Raji (cell line): ENCODE data around the gene CPNE7.

Source experiments
- POLR2A ChIP-seq: IDR thresholded peaks from 2 replicates; pipeline ENCODE4 v1.6.1; 2011; ENCODE audit warnings: low read depth, low read length, control low read depth; ENCODE audit not compliant: insufficient read depth

Gene CPNE7

DNA sequence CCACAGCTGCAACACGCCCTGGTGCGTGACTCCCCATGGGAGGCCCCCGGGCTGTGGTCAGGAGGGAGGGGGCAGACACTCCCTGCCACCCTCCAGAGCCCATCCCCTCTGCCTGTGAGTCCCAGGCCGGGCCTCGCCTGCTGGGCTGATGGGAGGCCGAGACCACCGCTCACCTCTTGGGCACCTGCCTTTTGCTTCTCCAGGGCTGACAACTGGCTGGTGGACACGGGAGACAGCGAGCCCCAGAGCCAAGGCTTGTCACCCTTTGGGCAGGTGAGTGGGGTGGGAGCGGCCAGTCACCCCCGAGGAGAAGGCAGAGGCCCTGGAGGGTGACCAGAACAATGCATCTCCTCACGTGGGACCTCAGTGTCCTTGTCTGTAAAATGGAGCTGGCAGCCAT is 61.1 kb downstream of the CPNE7 start:
- TF ChIP-seq POLR2A: no peak

DNA sequence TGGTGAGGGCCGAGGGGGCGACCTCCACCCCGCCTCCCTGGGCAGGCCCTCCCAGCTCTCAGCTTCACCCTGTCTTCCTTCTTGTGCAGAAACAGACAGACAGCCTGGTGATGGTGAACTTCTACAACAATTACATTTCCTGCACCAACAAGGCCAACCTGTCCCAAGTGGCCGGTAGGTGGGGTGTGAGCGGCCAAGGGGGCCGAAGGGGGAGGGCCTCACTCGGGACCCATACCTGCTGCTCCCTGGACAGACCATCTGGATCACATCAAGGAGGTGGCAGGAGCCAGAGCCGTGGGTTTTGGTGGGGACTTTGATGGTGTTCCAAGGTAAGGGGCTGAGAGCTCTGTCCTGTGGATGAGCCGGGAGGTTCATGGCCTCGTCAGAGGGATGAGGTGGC is 61.8 kb downstream of the CPNE7 start:
- no peak for TF ChIP-seq POLR2A

DNA sequence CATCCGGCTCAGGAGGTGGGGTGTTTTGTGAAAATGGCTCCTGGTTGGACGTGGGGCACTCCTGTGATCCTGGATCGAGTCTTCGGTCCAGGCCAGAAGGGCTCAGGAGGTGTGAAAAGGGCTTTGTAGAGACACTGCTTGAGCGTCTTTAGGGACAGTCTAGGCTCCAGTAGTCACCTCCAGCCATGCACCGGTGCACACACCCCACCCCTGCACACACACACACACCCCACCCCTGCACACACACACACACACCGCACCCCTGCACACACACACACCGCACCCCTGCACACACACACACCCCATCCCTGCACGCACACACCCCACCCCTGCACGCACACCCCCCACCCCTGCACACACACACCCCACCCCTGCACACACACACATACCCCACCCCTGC is 62.9 kb downstream of the CPNE7 start:
- TF ChIP-seq POLR2A: no peak

DNA sequence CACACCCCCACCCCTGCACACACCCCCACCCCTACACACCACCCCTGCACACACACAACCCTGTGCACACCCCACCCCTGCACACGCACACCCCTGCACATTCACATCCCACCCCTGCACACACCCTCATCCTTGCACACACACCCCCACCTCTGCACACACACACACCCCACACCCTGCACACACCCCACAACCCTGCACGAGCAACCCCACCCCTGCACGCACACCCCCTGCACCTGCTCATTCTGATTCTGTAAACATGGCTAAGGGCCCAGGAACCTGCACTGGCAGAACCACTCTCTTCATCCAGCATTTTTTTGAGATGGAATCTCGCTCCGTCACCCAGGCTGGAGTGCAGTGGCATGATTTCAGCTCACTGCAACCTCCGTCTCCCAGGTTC is 63.8 kb downstream of the CPNE7 start:
- TF ChIP-seq POLR2A: no peak

DNA sequence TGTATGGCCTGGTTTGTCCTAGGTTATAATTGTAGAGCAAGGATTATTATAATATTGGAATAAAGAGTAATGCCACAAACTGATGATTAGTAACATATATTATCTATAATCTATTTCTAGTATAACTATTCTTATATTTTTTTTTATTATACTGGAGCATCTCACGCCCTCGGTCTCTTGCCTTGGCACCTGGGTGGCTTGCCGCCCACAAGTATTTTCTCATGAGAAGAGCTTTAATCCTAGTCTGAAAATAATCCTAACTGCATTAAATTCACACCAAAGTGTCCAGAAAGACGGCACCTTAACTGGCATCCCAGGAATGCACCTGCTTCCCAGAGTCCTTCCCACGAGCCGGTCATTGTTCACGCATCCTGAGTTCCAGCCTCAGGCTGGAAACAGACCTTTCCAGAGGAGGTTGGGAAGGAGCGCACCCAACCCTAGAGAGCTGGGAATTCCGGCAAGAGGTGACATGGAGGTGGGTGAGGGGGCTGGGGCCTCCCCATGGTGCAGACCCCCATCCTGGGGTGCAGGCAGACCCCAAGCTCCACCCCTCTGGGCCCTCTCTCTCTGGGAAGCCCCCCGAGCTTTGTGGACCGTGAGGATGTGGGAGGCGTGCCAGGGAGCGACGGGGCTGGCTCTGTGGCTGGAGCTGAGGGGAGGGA is 66.0 kb downstream of the CPNE7 start:
- TF ChIP-seq POLR2A: no peak

DNA sequence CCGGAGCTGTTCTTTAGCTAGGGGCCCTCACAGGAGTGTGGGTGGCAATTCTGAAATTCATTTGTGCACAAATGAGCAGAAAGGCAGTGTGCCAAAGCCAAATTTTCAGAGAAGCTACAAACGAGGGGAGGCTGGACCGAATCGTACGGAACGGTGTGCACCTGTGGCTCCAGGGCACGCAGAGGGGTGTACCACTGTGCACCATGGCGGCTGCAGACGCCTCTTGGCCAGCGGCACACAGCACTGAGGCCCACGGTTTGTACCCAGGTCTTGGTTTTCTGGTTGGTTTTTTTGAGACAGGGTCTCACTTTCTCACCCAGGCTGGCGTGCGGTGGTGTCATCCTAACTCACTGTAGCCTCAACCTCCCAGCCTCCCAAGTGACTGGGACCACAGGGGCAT is 67.0 kb downstream of the CPNE7 start:
- TF ChIP-seq POLR2A: no peak

DNA sequence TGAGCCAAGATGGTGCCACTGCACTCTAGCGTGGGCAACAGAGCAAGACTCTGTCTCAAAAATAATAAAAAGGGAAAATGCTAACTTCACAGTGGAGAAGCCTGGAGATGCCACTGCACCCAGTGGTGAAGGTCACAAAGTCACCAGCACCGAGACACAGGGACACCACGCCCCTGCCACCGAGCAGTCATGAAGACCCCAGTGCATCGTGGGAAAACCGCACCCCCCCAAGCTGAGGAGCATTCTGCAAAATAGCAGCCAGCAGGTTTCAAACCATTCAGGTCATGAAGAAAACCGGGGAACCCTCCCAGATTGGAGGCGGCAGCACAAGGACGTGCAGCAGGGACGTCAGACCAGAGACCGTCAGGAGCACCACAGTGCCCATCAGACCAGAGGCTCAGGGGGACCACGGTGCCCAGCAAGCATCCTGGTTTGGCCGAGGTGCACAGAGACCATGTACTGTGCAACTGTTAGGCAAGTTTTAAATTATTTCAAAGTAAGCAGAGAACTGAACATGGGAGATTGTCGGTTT is 68.3 kb downstream of the CPNE7 start:
- no peak for TF ChIP-seq POLR2A

DNA sequence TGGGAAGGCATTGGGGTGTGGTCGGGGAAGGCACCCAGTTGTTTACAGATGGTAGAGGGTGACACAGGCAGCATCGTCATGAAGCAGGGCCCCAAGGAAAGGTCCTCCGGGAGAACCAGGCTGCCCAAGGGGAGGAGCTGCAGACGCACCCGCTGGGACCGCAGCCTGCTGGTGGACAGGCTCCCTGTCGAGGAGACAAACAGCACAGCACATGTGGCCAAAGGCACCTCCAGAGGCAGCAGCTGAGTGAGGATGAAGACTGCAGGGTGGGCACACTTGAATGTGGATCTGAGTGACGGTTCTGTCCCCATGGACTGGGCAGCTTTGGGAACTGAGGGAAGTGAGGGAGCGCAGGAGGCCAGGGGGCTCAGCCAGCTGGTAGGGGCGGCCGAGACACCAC is 69.6 kb downstream of the CPNE7 start:
- no peak for TF ChIP-seq POLR2A

DNA sequence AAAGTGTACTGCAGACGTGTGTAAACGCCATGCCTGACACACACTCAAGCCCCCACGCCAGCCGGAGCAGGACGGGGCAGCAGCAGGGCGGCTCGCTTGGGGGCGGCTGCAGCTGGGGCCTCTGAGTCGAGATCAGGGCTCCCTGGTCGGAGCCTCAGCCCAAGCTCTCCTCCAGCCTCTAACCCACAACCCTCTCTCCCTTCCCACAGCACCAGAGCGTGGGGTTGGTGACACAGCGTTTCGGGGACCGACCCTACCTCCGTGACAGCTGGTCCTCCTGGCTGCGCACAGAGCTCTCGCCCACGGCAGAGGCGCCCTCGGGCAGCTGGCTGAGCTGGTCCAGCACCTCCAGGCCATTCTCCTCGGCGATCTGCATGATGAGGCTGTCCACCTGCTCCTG is 70.7 kb downstream of the CPNE7 start:
- TF ChIP-seq POLR2A: no peak
